Spleen (tissue), 7 donors: ENCODE measurements around the gene STAT4.
A peak's percentile ranks its signal among the peaks of the same experiment; 100 is the strongest.

Source experiments
- POLR2AphosphoS5 ChIP-seq, 3 donors: sonication (generic); formaldehyde crosslinking; IDR thresholded peaks; one replicate each; pipeline ENCODE4 v1.5.1; 2017; ENCODE audit warnings: antibody characterized with exemption in 3 of 3
- TF ChIP-seq, protein P1 (sequence below), 11 experiments: fragments of 200-600 bp in 7 of 11; fragments of 450-650 bp in 4 of 11; sonication (generic) in 4 of 11; IDR thresholded peaks in 8 of 11; conservative IDR thresholded peaks in 3 of 11; 1 replicate in 7 of 11; 2 replicates in 4 of 11; pipeline versions ENCODE4 v1.4.0 to v1.8.0; 2016 to 2021; ENCODE audit warnings: antibody characterized with exemption in 11 of 11, inconsistent platforms in 4 of 11, mild to moderate bottlenecking in 1 of 11
- donor health status: DM: no; HTN: no; CAD: no; lungs with moderate emphysema.
- donor health status: DM: no; HTN: no; CAD: no.
- donor health status: DM: no; HTN: no; CAD: no.

DNA sequence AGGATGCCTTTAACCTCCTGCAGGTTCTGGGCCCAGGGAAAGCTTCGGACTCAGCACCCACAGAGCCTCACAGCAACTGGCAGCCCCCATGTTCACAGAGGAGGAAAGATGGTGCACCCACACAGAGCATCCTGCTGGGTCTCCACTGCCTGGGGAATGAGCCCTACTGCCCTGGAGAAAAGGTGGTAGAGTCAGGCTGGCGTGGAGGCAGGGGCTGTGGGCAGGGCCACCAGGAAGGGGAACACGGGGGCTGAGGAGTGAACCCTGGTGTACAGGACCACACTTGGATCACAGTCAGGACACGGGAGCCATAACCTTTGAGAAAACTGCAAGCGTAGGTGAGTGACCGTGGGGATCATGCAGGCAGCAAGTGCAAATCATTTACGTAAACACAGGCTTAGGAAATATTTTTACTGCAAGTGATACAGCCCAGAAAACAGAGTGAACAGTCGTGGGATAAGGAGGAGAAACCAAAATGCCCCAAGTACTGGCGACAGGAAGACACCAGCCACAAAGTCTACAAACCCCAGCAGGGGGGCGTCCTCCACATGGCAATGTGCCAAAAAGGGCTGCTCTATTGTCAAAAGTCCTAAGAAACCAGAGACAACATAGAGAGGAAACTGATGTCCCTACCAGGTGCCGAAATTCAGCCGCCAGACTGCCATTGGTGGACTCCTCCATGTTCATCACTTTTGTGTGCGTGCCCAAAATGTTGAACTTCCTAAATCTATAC, 164.4 kb downstream of the STAT4 start:
- TF ChIP-seq POLR2AphosphoS5 (IDR thresholded peaks at IDR 0.05), result peak in 1 of 3 donors; percentile 17
- TF ChIP-seq, protein P1, sequence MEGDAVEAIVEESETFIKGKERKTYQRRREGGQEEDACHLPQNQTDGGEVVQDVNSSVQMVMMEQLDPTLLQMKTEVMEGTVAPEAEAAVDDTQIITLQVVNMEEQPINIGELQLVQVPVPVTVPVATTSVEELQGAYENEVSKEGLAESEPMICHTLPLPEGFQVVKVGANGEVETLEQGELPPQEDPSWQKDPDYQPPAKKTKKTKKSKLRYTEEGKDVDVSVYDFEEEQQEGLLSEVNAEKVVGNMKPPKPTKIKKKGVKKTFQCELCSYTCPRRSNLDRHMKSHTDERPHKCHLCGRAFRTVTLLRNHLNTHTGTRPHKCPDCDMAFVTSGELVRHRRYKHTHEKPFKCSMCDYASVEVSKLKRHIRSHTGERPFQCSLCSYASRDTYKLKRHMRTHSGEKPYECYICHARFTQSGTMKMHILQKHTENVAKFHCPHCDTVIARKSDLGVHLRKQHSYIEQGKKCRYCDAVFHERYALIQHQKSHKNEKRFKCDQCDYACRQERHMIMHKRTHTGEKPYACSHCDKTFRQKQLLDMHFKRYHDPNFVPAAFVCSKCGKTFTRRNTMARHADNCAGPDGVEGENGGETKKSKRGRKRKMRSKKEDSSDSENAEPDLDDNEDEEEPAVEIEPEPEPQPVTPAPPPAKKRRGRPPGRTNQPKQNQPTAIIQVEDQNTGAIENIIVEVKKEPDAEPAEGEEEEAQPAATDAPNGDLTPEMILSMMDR (IDR thresholded peaks at IDR 0.05 in 8 of 11, conservative IDR thresholded peaks at IDR 0.05 in 3 of 11), result no peak
